Mucosa of descending colon (tissue), 3 donors: Measurements from ENCODE around the gene ROGDI. TPM values are rescaled to one million over a fixed set of nuclear protein-coding genes. Genes with fewer than 3 reads are reported as not detected.

Experiments used
- ATAC-seq: fragments of 200-7000 bp; cut with Tn5 transposase; one replicate; pipeline ENCODE4 v1.9.1; 2020; ENCODE audit warnings: mild to moderate bottlenecking, moderate library complexity
- DNase-seq, 3 donors: peaks; one replicate each; pipeline ENCODE4 v3.0.0-alpha.2; 2020
- H3K36me3 ChIP-seq: fragments of 200-600 bp; one replicate; pipeline ENCODE4 v1.8.0; 2021; ENCODE audit warnings: low read depth, mild to moderate bottlenecking
- H3K4me1 ChIP-seq: fragments of 200-600 bp; one replicate; pipeline ENCODE4 v1.8.0; 2021; ENCODE audit warnings: low read depth, mild to moderate bottlenecking
- H3K4me3 ChIP-seq: fragments of 200-600 bp; one replicate; pipeline ENCODE4 v1.8.0; 2021; ENCODE audit warnings: mild to moderate bottlenecking
- H3K9me3 ChIP-seq: fragments of 200-600 bp; one replicate; pipeline ENCODE4 v1.8.0; 2021; ENCODE audit warnings: mild to moderate bottlenecking
- CTCF ChIP-seq: fragments of 200-600 bp; IDR thresholded peaks from one replicate; pipeline ENCODE4 v1.8.0; 2022; ENCODE audit warnings: antibody characterized with exemption, mild to moderate bottlenecking
- intact Hi-C, 2 donors: fragments of 100-400 bp; cut with DNase I in 1 of 2; cut with micrococcal nuclease in 1 of 2; formaldehyde crosslinking; loops; one replicate each; pipeline versions ENCODE4 v1.11.0 to v1.11.1; 2022; cut with DNase I, micrococcal nuclease
- total RNA-seq, 3 donors: library from RNA; stranded (reverse); fragmentation: NEBNext Ultra II Directional in 2 of 3; extraction: Animal tissue kit (Norgen Biotek cat#: 25700) in 2 of 3; gene quantifications; one replicate each; pipeline versions ENCODE4 v1.2.1 to v1.2.4, GENCODE V29; 2021 to 2023
- donor health status: DM: no; HTN: no; CAD: no; lungs with moderate emphysema.
- donor health status: DM: no; HTN: no; CAD: no.
- donor health status: DM: no; HTN: yes; CAD: no.

ROGDI gene
- total RNA-seq, 3 donors from 2014 or later = 18.5 to 40.6 (median 31.7) TPM

DNA sequence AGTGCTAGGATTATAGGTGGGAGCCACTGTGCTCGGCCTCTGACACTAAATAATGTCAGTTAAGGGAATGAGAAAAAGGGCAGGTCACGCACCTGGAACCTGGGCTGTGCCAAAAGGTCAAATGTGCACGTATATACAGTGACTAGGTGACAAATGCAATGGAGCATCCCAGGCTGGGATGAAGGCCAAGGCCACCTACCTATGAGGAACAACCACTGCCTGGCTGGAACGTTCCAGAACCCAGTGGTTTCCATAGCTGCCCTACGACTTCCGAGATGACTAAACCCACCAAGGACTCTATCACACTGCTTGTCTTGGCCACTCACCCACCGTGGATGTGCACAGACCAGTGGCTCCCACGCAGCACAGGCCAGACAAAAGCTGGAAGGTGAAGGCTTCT lies 51.5 kb downstream of the ROGDI start:
- Histone ChIP-seq H3K4me3 (no peak overlapping the region), H3K9me3 (no peaks in the 10 kb centered on the region), H3K36me3 (peaks cover 3% of the 10 kb centered on the region), H3K4me1 (no peaks in the 10 kb centered on the region)
- DNase-seq (no peak), ATAC-seq (no peak)
- no peak for TF ChIP-seq CTCF
- intact Hi-C loops = no loop called here

- ATAC-seq (no peak), DNase-seq (no peak)
- Histone ChIP-seq H3K9me3 (no peaks in the 10 kb centered on the region), H3K4me3 (no peak overlapping the region), H3K4me1 (no peaks in the 10 kb centered on the region), H3K36me3 (peaks cover 3% of the 10 kb centered on the region)
- no peak for TF ChIP-seq CTCF
- intact Hi-C loops = no loop called here
These were observed 52.7 kb downstream of the ROGDI start for GRCh38 chr16:4749700-4750257.

DNA sequence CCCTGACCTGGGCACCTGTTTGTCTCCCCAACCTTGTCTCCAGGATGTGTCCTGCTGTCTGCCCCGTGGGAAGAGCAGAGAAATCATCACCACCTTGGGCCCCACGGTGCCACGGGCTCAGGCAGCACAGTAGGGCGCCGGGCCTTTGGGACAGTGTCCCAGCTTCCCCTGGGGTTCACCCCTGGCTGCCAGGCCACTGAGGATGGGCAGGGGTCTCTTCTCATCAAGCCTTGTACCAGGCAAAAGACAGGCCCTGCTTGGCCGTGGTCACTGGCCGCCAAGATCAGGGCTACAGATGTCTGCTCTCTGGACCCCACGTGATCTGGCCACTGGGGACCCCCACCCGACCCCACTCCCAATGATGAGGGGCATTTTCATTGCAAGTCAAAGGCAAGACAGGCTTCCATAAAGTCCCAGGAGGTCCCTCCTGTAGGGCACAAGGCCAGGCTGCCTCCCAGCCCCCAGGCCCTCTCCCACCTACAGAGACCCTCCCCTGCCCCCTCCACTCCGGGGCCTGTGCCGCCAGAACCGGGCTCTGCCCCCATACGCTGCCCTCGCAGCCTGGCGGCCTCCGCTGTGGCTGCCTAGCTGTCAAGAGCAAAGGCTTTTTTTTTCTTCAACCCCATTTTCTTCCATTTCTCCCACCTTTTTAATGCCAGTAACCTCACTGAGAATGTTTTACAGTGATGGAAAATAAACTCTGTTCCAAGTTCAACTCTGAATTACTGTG lies 53.6 kb downstream of the ROGDI start:
- Histone ChIP-seq H3K9me3 (no peaks in the 10 kb centered on the region), H3K4me1 (no peaks in the 10 kb centered on the region), H3K4me3 (no peak overlapping the region), H3K36me3 (peaks cover 3% of the 10 kb centered on the region)
- ATAC-seq (no peak), DNase-seq (no peak)
- intact Hi-C loops = no loop called here
- no peak for TF ChIP-seq CTCF

- Histone ChIP-seq H3K36me3 (peaks cover 3% of the 10 kb centered on the region), H3K9me3 (no peaks in the 10 kb centered on the region), H3K4me3 (no peak overlapping the region), H3K4me1 (no peaks in the 10 kb centered on the region)
- no peak for DNase-seq
- intact Hi-C loops = no loop called here
- ATAC-seq = no peak
- TF ChIP-seq CTCF = no peak
These were observed 54.3 kb downstream of the ROGDI start for GRCh38 chr16:4747906-4748681.

DNA sequence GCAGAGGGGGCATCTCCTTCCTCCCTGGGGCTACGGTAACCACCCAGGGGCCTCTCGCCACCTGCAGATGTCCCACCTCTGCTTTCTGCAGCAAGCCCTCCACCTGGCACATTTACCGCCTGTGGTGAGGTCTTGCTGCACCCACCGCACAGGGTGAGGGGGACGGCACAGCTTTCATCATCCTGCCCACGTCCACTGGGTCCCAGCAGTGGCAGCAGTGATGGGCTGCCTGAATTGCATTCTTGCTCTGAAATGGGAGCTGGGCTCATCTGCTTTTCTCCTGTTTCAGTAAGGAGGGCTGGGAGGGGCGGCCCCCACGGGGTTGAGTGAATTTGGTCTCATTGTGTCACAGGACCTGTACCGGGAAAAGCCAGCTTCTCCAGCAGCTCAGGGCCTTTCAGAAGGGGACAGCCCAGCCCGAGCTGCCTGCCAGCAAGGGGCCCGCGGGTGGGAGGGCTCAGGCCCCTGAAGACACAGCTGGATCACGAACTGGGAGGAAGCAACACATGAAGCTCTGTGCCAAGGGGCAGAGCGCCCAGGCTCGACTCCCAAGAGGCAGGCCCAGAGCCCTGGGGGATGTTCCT lies 55.4 kb downstream of the ROGDI start:
- DNase-seq (no peak), ATAC-seq (no peak)
- no peaks in the 10 kb centered on the region for H3K9me3 ChIP-seq
- H3K36me3 ChIP-seq = no peaks in the 10 kb centered on the region
- intact Hi-C loops = no loop called here
- H3K4me3 ChIP-seq = no peak overlapping the region
- no peak for TF ChIP-seq CTCF
- no peaks in the 10 kb centered on the region for H3K4me1 ChIP-seq

Other genes starting within 250 kb of the ROGDI start
- gene C16orf96, start 246.3 kb downstream of the ROGDI start, total RNA-seq = not detected
- gene UBALD1, start 187.7 kb downstream of the ROGDI start, total RNA-seq = 10 to 100 TPM; 21.3 to 38.8 (median 22.5) TPM
- gene MGRN1, start 177.8 kb downstream of the ROGDI start, total RNA-seq = 10 to 100 TPM; 72.3 to 80.2 (median 77.0) TPM
- gene NUDT16L1, start 109.1 kb downstream of the ROGDI start, total RNA-seq = 10 to 100 TPM; 28.3 to 47.8 (median 40.4) TPM
- gene ANKS3, start 68.4 kb downstream of the ROGDI start, total RNA-seq = 10 to 100 TPM; 18.2 to 32.3 (median 21.3) TPM
- gene DNAAF8, start 68.1 kb downstream of the ROGDI start, total RNA-seq = 1 to 10 TPM in 1 of 3 donors, under 1 TPM in 2; 0.22 to 1.8 (median 0.98) TPM
- 10 to 100 TPM; 11.0 to 22.9 (median 18.8) TPM for gene ZNF500, start 35.5 kb downstream of the ROGDI start, total RNA-seq
- 1 to 10 TPM in 1 of 3 donors, not detected in 2; 1.1 TPM for gene SEPTIN12, start 14.3 kb downstream of the ROGDI start, total RNA-seq
- 100 to 1,000 TPM; 208 to 573 (median 395) TPM for gene SMIM22, start 7.3 kb downstream of the ROGDI start, total RNA-seq
- gene GLYR1, start 44.7 kb upstream of the ROGDI start, total RNA-seq = 100 to 1,000 TPM; 110 to 123 (median 111) TPM
- 10 to 100 TPM; 41.3 to 42.7 (median 41.6) TPM for gene UBN1, start 44.8 kb upstream of the ROGDI start, total RNA-seq
- gene PPL, start 134.5 kb upstream of the ROGDI start, total RNA-seq = 10 to 100 TPM; 10.8 to 22.1 (median 13.9) TPM
- gene SEC14L5, start 155.7 kb upstream of the ROGDI start, total RNA-seq = 1 to 10 TPM; 1.3 to 1.6 (median 1.4) TPM
- 10 to 100 TPM; 21.5 to 34.7 (median 24.9) TPM for gene NAGPA, start 231.3 kb upstream of the ROGDI start, total RNA-seq